Ectodermal cell (in vitro differentiated cells): ENCODE data around the gene SMYD3.

Experiments used
- H3K27ac ChIP-seq: 2 replicates; pipeline ENCODE4 v1.7.0; 2013; ENCODE audit warnings: mild to moderate bottlenecking, low read depth, low read length; ENCODE audit not compliant: insufficient read depth, poor library complexity, severe bottlenecking
- H3K27me3 ChIP-seq: 2 replicates; pipeline ENCODE4 v1.7.0; 2013; ENCODE audit warnings: mild to moderate bottlenecking, low read length; ENCODE audit not compliant: insufficient read depth, control insufficient read depth, poor library complexity, severe bottlenecking
- H3K36me3 ChIP-seq: one replicate; pipeline ENCODE4 v1.7.0; 2013; ENCODE audit warnings: low read length; ENCODE audit not compliant: control insufficient read depth, insufficient read depth
- H3K4me1 ChIP-seq: one replicate; pipeline ENCODE4 v1.7.0; 2013; ENCODE audit warnings: low read length; ENCODE audit not compliant: control insufficient read depth, insufficient read depth
- H3K4me3 ChIP-seq: 2 replicates; pipeline ENCODE4 v1.7.0; 2013; ENCODE audit warnings: low read depth, low read length, control low read depth; ENCODE audit not compliant: insufficient read depth
- H3K9me3 ChIP-seq: 2 replicates; pipeline ENCODE4 v1.7.0; 2013; ENCODE audit warnings: mild to moderate bottlenecking, low read length, moderate library complexity; ENCODE audit not compliant: control insufficient read depth
- WGBS, 2 experiments: methylation state at CpG; one replicate each; pipeline ENCODE4 v1.1.7; 2013; ENCODE audit warnings: missing lambda C conversion rate in 2 of 2; 5-methylcytosine and 5-hydroxymethylcytosine counted together

SMYD3 gene

GRCh38 chr1:245873068-245873467 is 634.0 kb downstream of the SMYD3 start:
- H3K4me3 ChIP-seq: no peak overlapping the region
- H3K4me1 ChIP-seq: no peaks in the 10 kb centered on the region
- no peaks in the 10 kb centered on the region for H3K9me3 ChIP-seq
- H3K36me3 ChIP-seq: no peaks in the 10 kb centered on the region
- no peaks in the 10 kb centered on the region for H3K27me3 ChIP-seq
- no peak overlapping the region for H3K27ac ChIP-seq
- WGBS, 2 experiments: 93% methylated on average over 1 of the region's 1 CpG; no CpG with 5 or more reads in 1 of the 2 experiments

- H3K27ac ChIP-seq: no peak overlapping the region
- no peaks in the 10 kb centered on the region for H3K27me3 ChIP-seq
- WGBS, 2 experiments: 93 to 95% methylated on average over 8 of the region's 8 CpGs
- H3K4me1 ChIP-seq: no peaks in the 10 kb centered on the region
- no peaks in the 10 kb centered on the region for H3K36me3 ChIP-seq
- H3K4me3 ChIP-seq: no peak overlapping the region
- no peaks in the 10 kb centered on the region for H3K9me3 ChIP-seq
Measured at GRCh38 chr1:245872475-245872874, 634.6 kb downstream of the SMYD3 start.

GRCh38 chr1:245871915-245872314 is 635.2 kb downstream of the SMYD3 start:
- no peaks in the 10 kb centered on the region for H3K4me1 ChIP-seq
- 94 to 97% methylated on average over 4 of the region's 4 CpGs for WGBS, 2 experiments

DNA sequence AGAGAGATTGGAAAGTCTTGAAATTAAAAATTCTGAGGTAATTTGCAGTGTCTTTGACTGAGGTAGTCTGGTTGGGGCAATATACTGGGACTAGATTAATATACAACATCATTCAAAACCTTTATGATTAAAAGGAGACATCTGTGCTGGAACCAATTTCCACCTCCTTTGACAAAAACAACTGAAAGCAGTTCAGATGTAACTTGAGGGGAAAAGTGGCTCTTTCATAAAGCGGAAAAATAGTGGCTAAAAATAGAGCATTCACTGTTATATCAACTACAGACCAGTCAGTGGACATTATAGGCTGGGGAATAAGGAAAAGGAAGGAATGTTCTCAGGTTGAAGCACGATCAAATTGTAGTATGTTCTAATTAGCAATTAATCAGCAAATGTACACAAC is 635.9 kb downstream of the SMYD3 start:
- Histone ChIP-seq H3K27ac (no peak overlapping the region), H3K36me3 (no peaks in the 10 kb centered on the region), H3K4me1 (no peaks in the 10 kb centered on the region), H3K4me3 (no peak overlapping the region), H3K9me3 (no peaks in the 10 kb centered on the region), H3K27me3 (no peaks in the 10 kb centered on the region)
- WGBS, 2 experiments: 98 to 100% methylated on average over 1 to 2 of the region's 2 CpGs

More at GRCh38 chr1:245871915-245872314, 635.2 kb downstream of the SMYD3 start:
- no peak overlapping the region for H3K27ac ChIP-seq
- H3K9me3 ChIP-seq: no peaks in the 10 kb centered on the region
- no peaks in the 10 kb centered on the region for H3K36me3 ChIP-seq
- H3K4me3 ChIP-seq: no peak overlapping the region
- H3K27me3 ChIP-seq: no peaks in the 10 kb centered on the region

- H3K9me3 ChIP-seq: no peaks in the 10 kb centered on the region
- H3K36me3 ChIP-seq: no peaks in the 10 kb centered on the region
- 94 to 98% methylated on average over 6 of the region's 6 CpGs for WGBS, 2 experiments
- no peaks in the 10 kb centered on the region for H3K27me3 ChIP-seq
- no peak overlapping the region for H3K27ac ChIP-seq
- no peak overlapping the region for H3K4me3 ChIP-seq
- H3K4me1 ChIP-seq: no peaks in the 10 kb centered on the region
Measured at GRCh38 chr1:245870698-245871097, 636.4 kb downstream of the SMYD3 start.

DNA sequence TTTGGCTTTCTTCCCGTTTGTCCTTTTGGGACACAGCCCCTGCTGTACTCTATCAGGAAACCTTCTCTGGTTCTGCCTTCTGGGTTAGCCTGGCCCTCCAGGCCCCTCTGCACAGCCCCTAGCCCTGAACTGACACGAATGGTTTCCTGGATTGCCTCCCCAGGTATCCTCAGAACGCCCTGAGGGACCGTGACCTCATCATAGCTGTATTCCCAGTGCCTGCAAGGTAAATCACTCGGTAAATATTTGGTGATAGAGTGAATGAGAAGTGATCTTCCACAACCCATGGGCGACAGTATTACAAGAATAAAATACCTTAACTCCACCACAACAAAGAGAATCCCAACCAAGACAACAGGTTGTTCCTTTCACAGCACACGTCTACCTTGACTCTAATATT is 637.2 kb downstream of the SMYD3 start:
- no peaks in the 10 kb centered on the region for H3K36me3 ChIP-seq

GRCh38 chr1:245867738-245868137 is 639.3 kb downstream of the SMYD3 start:
- Histone ChIP-seq H3K4me1 (no peaks in the 10 kb centered on the region), H3K36me3 (no peaks in the 10 kb centered on the region), H3K9me3 (no peaks in the 10 kb centered on the region), H3K4me3 (no peak overlapping the region), H3K27me3 (no peaks in the 10 kb centered on the region), H3K27ac (no peak overlapping the region)
- WGBS, 2 experiments: 56 to 57% methylated on average over 5 of the region's 5 CpGs

More for the DNA sequence above, 637.2 kb downstream of the SMYD3 start:
- no peaks in the 10 kb centered on the region for H3K9me3 ChIP-seq
- H3K27me3 ChIP-seq: no peaks in the 10 kb centered on the region
- no peak overlapping the region for H3K27ac ChIP-seq
- 89 to 91% methylated on average over 6 to 7 of the region's 7 CpGs for WGBS, 2 experiments
- H3K4me3 ChIP-seq: no peak overlapping the region
- H3K4me1 ChIP-seq: no peaks in the 10 kb centered on the region

DNA sequence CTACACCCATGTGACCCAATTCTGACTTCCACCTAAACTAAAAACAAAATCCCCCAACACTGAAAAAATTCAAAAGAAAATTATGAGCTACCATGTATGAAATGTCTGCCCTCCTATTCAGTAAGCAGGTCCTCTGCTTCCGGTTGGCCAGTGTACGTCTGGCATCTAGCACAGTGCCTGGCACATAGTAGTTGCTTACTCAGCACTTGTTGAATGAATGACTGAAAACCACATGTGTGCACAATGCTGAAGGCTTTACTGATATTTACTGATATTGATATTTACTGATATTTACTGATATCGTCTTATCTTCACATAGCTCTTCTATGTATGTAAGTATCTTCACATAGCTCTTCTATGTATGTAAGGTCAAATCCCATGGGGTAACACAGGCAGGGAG is 642.2 kb downstream of the SMYD3 start:
- H3K27me3 ChIP-seq: no peaks in the 10 kb centered on the region
- no peak overlapping the region for H3K27ac ChIP-seq
- H3K36me3 ChIP-seq: no peaks in the 10 kb centered on the region
- H3K9me3 ChIP-seq: no peaks in the 10 kb centered on the region
- no peak overlapping the region for H3K4me3 ChIP-seq
- H3K4me1 ChIP-seq: no peaks in the 10 kb centered on the region
- WGBS, 2 experiments: 84 to 93% methylated on average over 2 of the region's 3 CpGs

- Histone ChIP-seq H3K4me1 (no peaks in the 10 kb centered on the region), H3K9me3 (no peaks in the 10 kb centered on the region), H3K36me3 (no peaks in the 10 kb centered on the region), H3K27ac (no peak overlapping the region), H3K4me3 (no peak overlapping the region), H3K27me3 (no peaks in the 10 kb centered on the region)
- WGBS, 2 experiments: 83 to 85% methylated on average over 9 of the region's 10 CpGs
Measured at GRCh38 chr1:245863566-245864184, 643.4 kb downstream of the SMYD3 start.

DNA sequence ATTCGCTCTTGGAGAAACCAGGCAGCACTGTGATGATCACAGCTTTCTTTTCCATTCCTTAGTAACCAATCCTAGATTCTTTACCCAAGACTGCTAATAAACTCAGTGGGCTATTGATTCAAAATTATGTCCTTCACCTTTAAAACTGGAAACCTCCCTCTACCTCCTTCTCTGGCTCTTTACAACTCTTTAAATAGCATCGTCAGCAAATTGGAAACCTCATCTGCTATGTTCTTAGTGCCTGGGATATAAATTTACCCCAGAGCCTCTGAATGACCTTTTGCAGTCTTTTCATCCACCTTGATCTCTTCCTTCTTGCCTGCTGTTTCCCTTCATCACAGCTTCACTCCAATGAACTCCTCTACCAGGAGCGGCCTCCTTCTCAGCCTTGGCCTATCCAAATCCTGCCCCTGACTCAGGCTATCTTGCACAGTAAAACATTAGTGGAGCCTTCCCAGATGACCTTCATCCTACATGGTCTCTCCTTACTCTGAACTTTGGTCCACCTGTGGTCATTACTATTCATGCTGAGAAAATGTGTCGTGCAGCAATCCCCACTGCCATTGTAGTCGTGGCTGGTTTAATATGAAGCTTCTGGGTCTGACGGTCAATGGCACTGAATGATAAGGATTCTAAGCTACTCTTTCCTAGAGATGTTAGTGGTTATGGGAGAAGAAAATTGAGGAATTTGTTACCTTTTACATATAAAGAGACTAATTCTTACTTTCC is 644.1 kb downstream of the SMYD3 start:
- Histone ChIP-seq H3K4me3 (no peak overlapping the region), H3K9me3 (no peaks in the 10 kb centered on the region), H3K27ac (no peak overlapping the region), H3K4me1 (no peaks in the 10 kb centered on the region), H3K36me3 (no peaks in the 10 kb centered on the region), H3K27me3 (no peaks in the 10 kb centered on the region)
- WGBS, 2 experiments: 75 to 80% methylated on average over 6 of the region's 6 CpGs
